GM23248 (cell line): Measurements from ENCODE around the gene CFDP1.

Source experiments
- EZH2 ChIP-seq: fragments of 200-600 bp; sonication (generic); IDR thresholded peaks from 2 replicates; pipeline ENCODE4 v1.6.1; 2018; ENCODE audit warnings: antibody characterized with exemption, mild to moderate bottlenecking; ENCODE audit not compliant: insufficient read depth, poor library complexity, severe bottlenecking
- EZH2phosphoT487 ChIP-seq: fragments of 200-600 bp; sonication (generic); IDR thresholded peaks from 2 replicates; pipeline ENCODE4 v1.6.1; 2018; ENCODE audit warnings: antibody characterized with exemption, moderate library complexity, mild to moderate bottlenecking, low read depth; ENCODE audit not compliant: insufficient read depth

DNA sequence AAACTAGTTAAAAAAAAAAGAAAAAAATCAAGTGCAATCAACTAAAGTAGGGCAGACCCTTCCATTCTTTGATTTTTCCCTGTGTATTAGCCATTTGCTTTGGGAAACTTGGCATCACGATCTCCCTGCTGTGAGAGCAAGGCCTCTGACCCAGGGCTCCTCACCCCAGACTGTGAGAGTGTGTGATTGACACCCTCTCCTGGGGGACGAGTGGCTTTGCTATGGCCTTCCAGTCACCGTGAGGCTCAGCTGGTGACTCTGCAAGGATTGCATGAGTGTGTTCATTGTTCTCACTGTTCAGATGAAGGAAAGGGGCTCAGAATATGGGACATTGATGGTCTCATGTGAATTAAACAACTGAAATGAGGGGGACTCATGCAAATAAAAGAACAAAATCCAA, 112.9 kb downstream of the CFDP1 start:
- TF ChIP-seq EZH2phosphoT487 (no peak), EZH2 (no peak)
